Tibial nerve (tissue), 4 donors: ENCODE results near the gene FOXJ3.

Source experiments
- EP300 ChIP-seq, 2 donors: sonication (generic); formaldehyde crosslinking; IDR thresholded peaks; one replicate each; pipeline ENCODE4 v1.6.1; 2017; ENCODE audit warnings: antibody characterized with exemption in 2 of 2, mild to moderate bottlenecking in 1 of 2
- POLR2A ChIP-seq, 2 donors: fragments of 450-650 bp; IDR thresholded peaks; one replicate each; pipeline ENCODE4 v1.6.1; 2017; ENCODE audit warnings: antibody characterized with exemption in 2 of 2, mild to moderate bottlenecking in 2 of 2, moderate library complexity in 2 of 2
- TF ChIP-seq, protein P1 (sequence below), 5 experiments: fragments of 200-600 bp in 3 of 5; fragments of 450-650 bp in 2 of 5; sonication (generic) in 3 of 5; IDR thresholded peaks; one replicate each; pipeline ENCODE4 v1.5.1; 2016 to 2019; ENCODE audit warnings: antibody characterized with exemption in 5 of 5, mild to moderate bottlenecking in 3 of 5, moderate library complexity in 2 of 5

DNA sequence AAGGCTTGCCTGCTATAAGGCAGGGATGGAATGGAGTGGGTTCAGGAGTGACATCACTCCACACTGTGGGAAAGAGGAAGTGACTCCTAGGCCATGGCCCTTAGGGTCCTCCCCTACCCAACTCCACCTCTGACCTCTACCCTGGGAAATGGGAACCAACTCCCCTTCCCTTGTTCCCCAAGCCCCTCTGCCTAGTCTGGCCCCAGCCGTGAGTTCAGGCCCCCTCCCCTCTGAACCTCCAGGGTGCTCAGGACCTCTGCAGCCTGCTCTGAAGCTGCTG, 166.7 kb downstream of the FOXJ3 start:
- TF ChIP-seq POLR2A (IDR thresholded peaks at IDR 0.05) (no peak), EP300 (IDR thresholded peaks at IDR 0.05) (no peak)
- TF ChIP-seq, protein P1, sequence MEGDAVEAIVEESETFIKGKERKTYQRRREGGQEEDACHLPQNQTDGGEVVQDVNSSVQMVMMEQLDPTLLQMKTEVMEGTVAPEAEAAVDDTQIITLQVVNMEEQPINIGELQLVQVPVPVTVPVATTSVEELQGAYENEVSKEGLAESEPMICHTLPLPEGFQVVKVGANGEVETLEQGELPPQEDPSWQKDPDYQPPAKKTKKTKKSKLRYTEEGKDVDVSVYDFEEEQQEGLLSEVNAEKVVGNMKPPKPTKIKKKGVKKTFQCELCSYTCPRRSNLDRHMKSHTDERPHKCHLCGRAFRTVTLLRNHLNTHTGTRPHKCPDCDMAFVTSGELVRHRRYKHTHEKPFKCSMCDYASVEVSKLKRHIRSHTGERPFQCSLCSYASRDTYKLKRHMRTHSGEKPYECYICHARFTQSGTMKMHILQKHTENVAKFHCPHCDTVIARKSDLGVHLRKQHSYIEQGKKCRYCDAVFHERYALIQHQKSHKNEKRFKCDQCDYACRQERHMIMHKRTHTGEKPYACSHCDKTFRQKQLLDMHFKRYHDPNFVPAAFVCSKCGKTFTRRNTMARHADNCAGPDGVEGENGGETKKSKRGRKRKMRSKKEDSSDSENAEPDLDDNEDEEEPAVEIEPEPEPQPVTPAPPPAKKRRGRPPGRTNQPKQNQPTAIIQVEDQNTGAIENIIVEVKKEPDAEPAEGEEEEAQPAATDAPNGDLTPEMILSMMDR (IDR thresholded peaks at IDR 0.05): no peak
